ENCODE measurements around the gene CAPS2.

- TF ChIP-seq RAD21 (IDR thresholded peaks at IDR 0.05) (no peak), CTCF (IDR thresholded peaks at IDR 0.05; ENCODE audit: low read depth, low read length, missing input control) (no peak), GABPA (IDR thresholded peaks at IDR 0.05 in 1 of 2, conservative IDR thresholded peaks at IDR 0.05 in 1 of 2) (no peak), REST (IDR thresholded peaks at IDR 0.05) (no peak), EGR1 (IDR thresholded peaks at IDR 0.05; ENCODE audit: low read depth in 2 of 2) (no peak), ZBTB33 (IDR thresholded peaks at IDR 0.05) (no peak), RXRA (IDR thresholded peaks at IDR 0.05) (no peak), SP1 (IDR thresholded peaks at IDR 0.05) (no peak), FOXA1 (IDR thresholded peaks at IDR 0.05) (no peak), JUND (IDR thresholded peaks at IDR 0.05) (no peak), MAX (IDR thresholded peaks at IDR 0.05) (no peak), TAF1 (conservative IDR thresholded peaks at IDR 0.05) (no peak)
Measured at GRCh38 chr12:75354011-75354410, 23.9 kb upstream of the CAPS2 start.
